ENCODE measurements around the gene COL11A1. TPM values are rescaled to one million over a fixed set of nuclear protein-coding genes. Genes with fewer than 3 reads are reported as not detected.
A peak's percentile ranks its signal among the peaks of the same experiment; 100 is the strongest.

Gene COL11A1
- total and polyA plus RNA-seq, 9 of the 15 experiments (the other 6 are each of a cell fraction or from before 2014, with no cell fraction given): 0.07 TPM; not detected in 8

- DNase-seq (ENCODE audit: extremely low read depth in 1 of 4, low spot score in 3 of 4): no peak
- intact Hi-C loops (cut with micrococcal nuclease) (no loop called here), in situ Hi-C loops (cut with MboI) (no loop called here)
- Histone ChIP-seq H4K20me1 (replicated peaks; ENCODE audit: control insufficient read depth, insufficient read depth, low read length) (no peaks in the 10 kb centered on the region), H3K9me1 (ENCODE audit: control insufficient read depth, insufficient read depth, low read length) (no peaks in the 10 kb centered on the region), H3K4me1 (replicated peaks in 1 of 2; ENCODE audit: control insufficient read depth in 2 of 2, insufficient read depth in 2 of 2, low read length in 2 of 2) (no peaks in the 10 kb centered on the region), H3K4me3 (no peak overlapping the region), H2AFZ (ENCODE audit: low read depth, low read length) (no peak overlapping the region), H3K36me3 (ENCODE audit: control insufficient read depth, insufficient read depth, low read length) (no peaks in the 10 kb centered on the region), H3K27ac (ENCODE audit: extremely low read depth, low read depth, low read length) (no peak overlapping the region), H3K9ac (ENCODE audit: insufficient read depth in 1 of 2, low read depth in 2 of 2, low read length in 2 of 2) (no peak overlapping the region), H3K9me3 (replicated peaks; ENCODE audit: control insufficient read depth, insufficient read depth, low read depth, low read length) (no peaks in the 10 kb centered on the region), H3K27me3 (ENCODE audit: control insufficient read depth in 2 of 2, insufficient read depth in 2 of 2, low read length in 2 of 2) (no peaks in the 10 kb centered on the region), H3K79me2 (ENCODE audit: control insufficient read depth, insufficient read depth, low read length) (no peaks in the 10 kb centered on the region), H3K4me2 (ENCODE audit: insufficient read depth, low read length) (no peak overlapping the region)
- ChIA-PET CTCF (ENCODE audit: low intra/inter-chr PET ratio) (interaction anchor here (0.6 kb wide), 1 partner anchor 1113 kb away, joined by 3 read pairs; no protein-coding TSS in a partner anchor), POLR2A (no interaction called here)
- TF ChIP-seq TAF7 (tag; IDR thresholded peaks at IDR 0.05) (no peak), ARHGAP35 (IDR thresholded peaks at IDR 0.05; ENCODE audit: partially characterized antibody) (no peak), ZNF79 (CRISPR knock-in tag; IDR thresholded peaks at IDR 0.05; ENCODE audit: low read depth) (no peak), GTF2F1 (IDR thresholded peaks at IDR 0.05; ENCODE audit: low read depth, low read length) (no peak), MBD2 (IDR thresholded peaks at IDR 0.05; ENCODE audit: borderline replicate concordance, low read depth) (no peak), NKRF (IDR thresholded peaks at IDR 0.05; ENCODE audit: borderline replicate concordance) (no peak), CEBPG (CRISPR knock-in tag; IDR thresholded peaks at IDR 0.05) (no peak), CEBPG (tag; conservative IDR thresholded peaks at IDR 0.05 in 1 of 2, IDR thresholded peaks at IDR 0.05 in 1 of 2) (peak in 1 of 2 experiments; percentile 32; a peak in 2 of 4 replicates), SNAPC5 (CRISPR knock-in tag; IDR thresholded peaks at IDR 0.05) (no peak)
- WGBS (ENCODE audit: insufficient coverage, low coverage, missing lambda C conversion rate): 0% methylated on average over 1 of the region's 1 CpG
- BruUV-seq (replicated peaks): no TSS peak
- ATAC-seq: no peak
- FAIRE-seq: no peak
These were observed 84.3 kb downstream of the COL11A1 start for GRCh38 chr1:103024051-103024450.
